Parathyroid adenoma (tissue), 2 donors: Measurements from ENCODE around the gene SKP1.

Experiments used
- H2AFZ ChIP-seq: fragments of 300-600 bp; sonication (generic); one replicate; pipeline ENCODE4 v1.7.0; 2017; ENCODE audit warnings: antibody characterized with exemption, mild to moderate bottlenecking
- H3K27ac ChIP-seq: fragments of 300-600 bp; sonication (generic); one replicate; pipeline ENCODE4 v1.7.0; 2017
- H3K27me3 ChIP-seq: fragments of 300-600 bp; sonication (generic); one replicate; pipeline ENCODE4 v1.7.0; 2017; ENCODE audit warnings: low read length; ENCODE audit not compliant: control insufficient read depth, insufficient read depth
- H3K36me3 ChIP-seq: fragments of 300-600 bp; sonication (generic); one replicate; pipeline ENCODE4 v1.7.0; 2017; ENCODE audit warnings: low read length; ENCODE audit not compliant: control insufficient read depth, insufficient read depth
- H3K4me1 ChIP-seq: fragments of 300-600 bp; sonication (generic); one replicate; pipeline ENCODE4 v1.7.0; 2017; ENCODE audit warnings: control low read depth
- H3K4me2 ChIP-seq: fragments of 300-600 bp; sonication (generic); one replicate; pipeline ENCODE4 v1.7.0; 2017; ENCODE audit warnings: low read length
- H3K4me3 ChIP-seq: fragments of 300-600 bp; sonication (generic); one replicate; pipeline ENCODE4 v1.7.0; 2017; ENCODE audit warnings: low read depth, low read length
- H3K79me2 ChIP-seq: fragments of 300-600 bp; sonication (generic); one replicate; pipeline ENCODE4 v1.7.0; 2017; ENCODE audit warnings: control low read depth
- H3K9ac ChIP-seq: fragments of 300-600 bp; sonication (generic); one replicate; pipeline ENCODE4 v1.7.0; 2017; ENCODE audit warnings: mild to moderate bottlenecking
- H3K9me3 ChIP-seq: fragments of 300-600 bp; sonication (generic); one replicate; pipeline ENCODE4 v1.7.0; 2017; ENCODE audit warnings: low read length; ENCODE audit not compliant: control insufficient read depth
- TF ChIP-seq, protein P1 (sequence below): fragments of 300-600 bp; sonication (generic); IDR thresholded peaks from one replicate; pipeline ENCODE4 v1.7.0; 2017; ENCODE audit warnings: antibody characterized with exemption, mild to moderate bottlenecking
- donor health status: primary hyperparathyroidism.

Gene SKP1

DNA sequence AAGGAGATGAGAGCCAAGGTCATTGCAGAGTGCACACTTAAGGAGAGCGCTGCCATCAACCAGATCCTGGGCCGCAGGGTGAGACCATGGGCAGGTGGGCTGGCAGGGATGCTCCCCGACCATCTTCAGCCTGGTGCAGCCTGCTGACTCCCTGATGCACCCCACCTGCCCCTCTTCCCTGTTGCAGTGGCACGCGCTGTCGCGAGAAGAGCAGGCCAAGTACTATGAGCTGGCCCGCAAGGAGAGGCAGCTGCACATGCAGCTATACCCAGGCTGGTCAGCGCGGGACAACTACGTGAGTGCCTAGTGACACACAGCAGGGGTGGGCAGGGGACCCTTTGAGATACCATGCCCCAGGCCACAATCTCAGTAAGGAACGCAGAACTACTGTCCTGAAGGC is 33.9 kb downstream of the SKP1 start:
- Histone ChIP-seq H3K4me3 (no peak overlapping the region), H3K27me3 (no peaks in the 10 kb centered on the region), H3K4me1 (peaks cover 9% of the 10 kb centered on the region), H3K9ac (no peak overlapping the region), H3K4me2 (no peak overlapping the region), H3K27ac (no peak overlapping the region), H3K9me3 (no peaks in the 10 kb centered on the region), H2AFZ (no peak overlapping the region), H3K79me2 (peaks cover 63% of the 10 kb centered on the region), H3K36me3 (no peaks in the 10 kb centered on the region)
- TF ChIP-seq, protein P1, sequence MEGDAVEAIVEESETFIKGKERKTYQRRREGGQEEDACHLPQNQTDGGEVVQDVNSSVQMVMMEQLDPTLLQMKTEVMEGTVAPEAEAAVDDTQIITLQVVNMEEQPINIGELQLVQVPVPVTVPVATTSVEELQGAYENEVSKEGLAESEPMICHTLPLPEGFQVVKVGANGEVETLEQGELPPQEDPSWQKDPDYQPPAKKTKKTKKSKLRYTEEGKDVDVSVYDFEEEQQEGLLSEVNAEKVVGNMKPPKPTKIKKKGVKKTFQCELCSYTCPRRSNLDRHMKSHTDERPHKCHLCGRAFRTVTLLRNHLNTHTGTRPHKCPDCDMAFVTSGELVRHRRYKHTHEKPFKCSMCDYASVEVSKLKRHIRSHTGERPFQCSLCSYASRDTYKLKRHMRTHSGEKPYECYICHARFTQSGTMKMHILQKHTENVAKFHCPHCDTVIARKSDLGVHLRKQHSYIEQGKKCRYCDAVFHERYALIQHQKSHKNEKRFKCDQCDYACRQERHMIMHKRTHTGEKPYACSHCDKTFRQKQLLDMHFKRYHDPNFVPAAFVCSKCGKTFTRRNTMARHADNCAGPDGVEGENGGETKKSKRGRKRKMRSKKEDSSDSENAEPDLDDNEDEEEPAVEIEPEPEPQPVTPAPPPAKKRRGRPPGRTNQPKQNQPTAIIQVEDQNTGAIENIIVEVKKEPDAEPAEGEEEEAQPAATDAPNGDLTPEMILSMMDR, result no peak

DNA sequence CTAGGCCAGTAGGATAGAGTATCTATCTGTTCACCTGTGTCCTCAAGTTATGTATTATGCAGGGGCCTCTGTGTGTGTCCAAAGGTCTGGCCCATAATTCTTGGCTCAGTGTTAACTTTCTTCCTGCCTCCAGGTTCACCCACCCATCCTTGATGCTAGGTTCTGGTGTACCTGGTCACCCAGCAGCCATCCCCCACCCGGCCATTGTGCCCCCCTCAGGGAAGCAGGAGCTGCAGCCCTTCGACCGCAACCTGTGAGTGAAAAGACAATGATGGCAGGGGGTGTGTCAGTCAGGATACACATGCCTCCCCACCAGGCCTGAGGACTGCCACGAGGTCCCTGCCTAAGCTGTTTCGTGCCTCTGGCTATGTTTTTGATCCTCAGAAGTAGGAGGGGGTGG is 34.7 kb downstream of the SKP1 start:
- Histone ChIP-seq H3K4me1 (peaks cover 9% of the 10 kb centered on the region), H3K36me3 (no peaks in the 10 kb centered on the region), H2AFZ (no peak overlapping the region), H3K9ac (no peak overlapping the region), H3K9me3 (no peaks in the 10 kb centered on the region), H3K79me2 (peaks cover 58% of the 10 kb centered on the region), H3K4me2 (no peak overlapping the region), H3K27ac (no peak overlapping the region), H3K27me3 (no peaks in the 10 kb centered on the region), H3K4me3 (no peak overlapping the region)
- TF ChIP-seq, protein P1, result no peak

DNA sequence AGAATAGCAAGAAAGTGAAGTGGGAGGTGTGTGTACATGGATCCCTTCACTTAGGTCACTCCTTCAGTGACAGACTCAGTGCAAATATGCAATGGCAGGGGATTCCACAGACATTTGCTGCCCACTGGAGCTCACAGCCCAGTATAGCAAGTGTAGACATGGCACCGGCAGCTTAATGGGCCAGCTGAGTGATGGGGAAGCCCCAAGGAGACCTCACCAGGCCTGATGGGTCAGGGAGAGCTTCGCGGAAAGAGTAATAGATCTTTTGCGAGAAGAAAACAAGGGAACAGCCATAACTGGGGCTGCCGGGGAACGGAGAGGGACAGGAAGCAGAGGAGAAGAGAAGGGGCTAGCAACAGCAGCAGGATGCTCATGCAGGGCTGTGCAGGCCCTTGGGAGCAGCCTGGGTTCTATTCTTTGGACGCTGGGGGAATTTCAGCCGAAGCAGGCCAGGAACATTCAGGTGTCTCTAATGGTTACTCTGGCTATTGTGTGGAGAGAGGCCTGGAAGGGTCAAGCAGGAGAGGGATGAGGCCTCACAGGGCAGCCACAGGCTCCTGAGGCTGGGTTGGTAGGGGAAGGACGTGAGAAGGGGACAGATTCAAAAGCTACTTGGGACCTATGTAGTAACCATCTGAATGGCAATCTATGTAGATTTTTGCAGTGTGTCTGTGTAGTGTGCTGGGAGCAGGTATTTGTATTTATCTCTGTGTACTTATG is 35.3 kb downstream of the SKP1 start:
- Histone ChIP-seq H3K9me3 (no peaks in the 10 kb centered on the region), H3K4me1 (peaks cover 8% of the 10 kb centered on the region), H3K27ac (no peak overlapping the region), H3K79me2 (peaks cover 53% of the 10 kb centered on the region), H3K9ac (no peak overlapping the region), H3K27me3 (no peaks in the 10 kb centered on the region), H3K36me3 (no peaks in the 10 kb centered on the region), H2AFZ (no peak overlapping the region), H3K4me2 (no peak overlapping the region), H3K4me3 (no peak overlapping the region)
- TF ChIP-seq, protein P1, result no peak

DNA sequence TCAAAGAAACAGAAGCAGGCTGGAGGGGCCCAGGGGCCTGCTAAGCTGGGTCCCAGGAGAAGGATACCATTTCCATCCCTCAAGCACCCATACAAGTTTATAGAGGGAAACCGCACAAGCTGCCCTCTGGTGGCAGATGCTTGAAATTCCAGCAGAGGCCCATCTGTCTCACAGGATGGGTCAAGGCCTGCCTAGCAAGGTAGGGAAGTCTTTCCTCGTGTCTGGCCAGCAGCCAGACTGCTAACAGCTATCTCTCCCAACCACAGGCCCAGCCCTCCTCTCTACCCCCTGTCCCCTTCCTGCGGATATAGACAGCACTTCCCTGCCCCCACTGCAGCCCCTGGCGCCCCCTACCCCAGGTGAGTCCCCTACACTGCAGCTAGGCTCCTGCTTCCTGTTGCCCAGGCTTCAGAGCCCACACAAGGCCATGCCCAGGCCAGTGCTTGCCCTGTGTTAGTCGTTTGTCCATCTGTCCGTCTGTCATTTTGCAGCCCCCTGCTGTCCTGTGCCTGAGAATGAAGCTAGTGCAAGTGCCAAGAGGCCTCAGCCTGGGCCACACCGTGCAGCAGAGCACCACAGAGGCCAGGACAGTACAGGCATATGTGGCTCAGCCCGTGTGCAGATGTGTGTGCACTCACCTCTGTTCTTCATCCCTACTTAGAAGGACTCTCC is 36.1 kb downstream of the SKP1 start:
- Histone ChIP-seq H3K79me2 (peaks cover 46% of the 10 kb centered on the region), H3K4me3 (no peak overlapping the region), H3K36me3 (no peaks in the 10 kb centered on the region), H3K9ac (no peak overlapping the region), H3K27me3 (no peaks in the 10 kb centered on the region), H3K4me2 (no peak overlapping the region), H3K9me3 (no peaks in the 10 kb centered on the region), H3K4me1 (peaks cover 8% of the 10 kb centered on the region), H3K27ac (no peak overlapping the region), H2AFZ (no peak overlapping the region)
- TF ChIP-seq, protein P1, result peak; percentile 66
